HCT116 (cell line): ENCODE data around the gene PVALEF.

Experiments
- EZH2 ChIP-seq: fragments of 200-600 bp; sonication (generic); IDR thresholded peaks from 2 replicates; pipeline ENCODE4 v1.6.1; 2017; ENCODE audit warnings: antibody characterized with exemption, mixed run types
- EZH2phosphoT487 ChIP-seq: fragments of 200-600 bp; IDR thresholded peaks from 2 replicates; pipeline ENCODE4 v1.6.1; 2018; ENCODE audit warnings: antibody characterized with exemption, borderline replicate concordance
- POLR2A ChIP-seq: IDR thresholded peaks from 2 replicates; pipeline ENCODE4 v1.7.0; 2011; ENCODE audit warnings: borderline replicate concordance; ENCODE audit not compliant: insufficient read depth, insufficient read length; ENCODE audit errors: extremely low read depth
- ZFX ChIP-seq: fragments of 450-650 bp; IDR thresholded peaks from 2 replicates; pipeline ENCODE4 v1.6.1; 2017
- TF ChIP-seq, protein P1 (sequence below): IDR thresholded peaks from 2 replicates; pipeline ENCODE4 v1.6.1; 2012
- TF ChIP-seq, protein P2 (sequence below), 3 experiments: fragments of 200-600 bp in 1 of 3; sonication (generic) in 1 of 3; IDR thresholded peaks in 2 of 3; conservative IDR thresholded peaks in 1 of 3; 2 replicates each; pipeline ENCODE4 v1.5.1; 2012 to 2017; ENCODE audit warnings: low read depth in 2 of 3, low read length in 2 of 3, antibody characterized with exemption in 1 of 3, borderline replicate concordance in 1 of 3, control low read depth in 1 of 3, mild to moderate bottlenecking in 1 of 3, mixed read lengths in 1 of 3, mixed run types in 1 of 3, moderate library complexity in 1 of 3; ENCODE audit not compliant: insufficient read depth in 1 of 3

DNA sequence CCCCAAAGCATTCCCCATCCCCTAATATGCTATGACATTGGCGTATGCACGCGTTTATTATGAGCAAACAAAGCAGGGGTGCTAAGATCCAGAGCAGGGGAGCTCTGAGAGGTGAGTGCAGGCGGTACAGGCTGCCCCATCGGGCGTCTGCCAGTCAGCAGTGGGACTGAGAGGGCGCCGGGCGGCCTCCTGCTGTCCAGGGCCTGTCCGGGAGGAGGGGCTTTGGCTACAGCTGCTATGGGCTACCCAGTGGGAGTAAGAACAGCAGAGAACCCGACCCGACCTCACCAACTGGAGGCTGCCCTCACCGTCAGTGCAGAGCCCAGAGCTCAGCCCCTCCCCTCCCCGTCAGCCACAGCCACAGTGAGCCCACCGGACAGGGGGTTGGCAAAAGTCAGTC is 19.2 kb downstream of the PVALEF start:
- TF ChIP-seq, protein P1, sequence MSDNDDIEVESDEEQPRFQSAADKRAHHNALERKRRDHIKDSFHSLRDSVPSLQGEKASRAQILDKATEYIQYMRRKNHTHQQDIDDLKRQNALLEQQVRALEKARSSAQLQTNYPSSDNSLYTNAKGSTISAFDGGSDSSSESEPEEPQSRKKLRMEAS: no peak
- TF ChIP-seq EZH2: no peak
- no peak for TF ChIP-seq EZH2phosphoT487
- TF ChIP-seq, protein P2, sequence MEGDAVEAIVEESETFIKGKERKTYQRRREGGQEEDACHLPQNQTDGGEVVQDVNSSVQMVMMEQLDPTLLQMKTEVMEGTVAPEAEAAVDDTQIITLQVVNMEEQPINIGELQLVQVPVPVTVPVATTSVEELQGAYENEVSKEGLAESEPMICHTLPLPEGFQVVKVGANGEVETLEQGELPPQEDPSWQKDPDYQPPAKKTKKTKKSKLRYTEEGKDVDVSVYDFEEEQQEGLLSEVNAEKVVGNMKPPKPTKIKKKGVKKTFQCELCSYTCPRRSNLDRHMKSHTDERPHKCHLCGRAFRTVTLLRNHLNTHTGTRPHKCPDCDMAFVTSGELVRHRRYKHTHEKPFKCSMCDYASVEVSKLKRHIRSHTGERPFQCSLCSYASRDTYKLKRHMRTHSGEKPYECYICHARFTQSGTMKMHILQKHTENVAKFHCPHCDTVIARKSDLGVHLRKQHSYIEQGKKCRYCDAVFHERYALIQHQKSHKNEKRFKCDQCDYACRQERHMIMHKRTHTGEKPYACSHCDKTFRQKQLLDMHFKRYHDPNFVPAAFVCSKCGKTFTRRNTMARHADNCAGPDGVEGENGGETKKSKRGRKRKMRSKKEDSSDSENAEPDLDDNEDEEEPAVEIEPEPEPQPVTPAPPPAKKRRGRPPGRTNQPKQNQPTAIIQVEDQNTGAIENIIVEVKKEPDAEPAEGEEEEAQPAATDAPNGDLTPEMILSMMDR (IDR thresholded peaks at IDR 0.05 in 2 of 3, conservative IDR thresholded peaks at IDR 0.05 in 1 of 3; ENCODE audit: borderline replicate concordance in 1 of 3, insufficient read depth in 1 of 3, low read depth in 2 of 3, low read length in 2 of 3): no peak
- TF ChIP-seq POLR2A: no peak
- no peak for TF ChIP-seq ZFX
